ENCODE data around the gene TTI1. TPM values are rescaled to one million over a fixed set of nuclear protein-coding genes. Genes with fewer than 3 reads are reported as not detected.

The TTI1 gene
- polyA plus RNA-seq, 3 donors: 6.4 to 9.1 (median 8.8) TPM

DNA sequence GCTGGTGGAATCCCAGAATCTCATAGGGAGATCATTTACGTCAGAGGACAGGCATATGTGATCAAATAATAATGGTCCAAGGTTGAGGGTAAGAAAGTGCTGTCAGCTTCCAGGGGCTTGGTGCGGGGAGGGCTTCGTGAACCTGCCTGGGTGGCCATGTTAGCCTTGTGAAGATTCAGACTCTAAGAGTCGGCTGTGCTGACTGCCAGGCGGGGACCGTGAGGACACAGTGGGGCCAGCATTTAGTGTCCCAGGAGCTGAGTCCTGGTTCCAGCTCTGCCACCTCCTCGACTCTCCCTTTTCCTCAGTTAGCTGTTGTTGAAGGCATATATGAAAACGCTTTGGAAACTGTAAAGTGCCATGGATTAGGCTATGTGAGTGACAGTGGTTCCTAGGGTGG is 96.8 kb downstream of the TTI1 start:
- Mint-ChIP-seq H3K4me3 (no peak overlapping the region), H3K9me3 (no peaks in the 10 kb centered on the region), H3K27me3 (ENCODE audit: low read depth in 3 of 3) (peaks cover 2 to 6% (median 4%) of the 10 kb centered on the region in 3 donors), H3K4me1 (no peaks in the 10 kb centered on the region), H3K36me3 (no peaks in the 10 kb centered on the region), H3K27ac (no peak overlapping the region)
- no peak for DNase-seq
- Histone ChIP-seq H3K79me2 (ENCODE audit: insufficient read depth, low read length) (no peaks in the 10 kb centered on the region), H3K4me2 (replicated peaks; ENCODE audit: extremely low read depth, low read length, poor library complexity, severe bottlenecking) (no peak overlapping the region), H3K27ac (ENCODE audit: low read depth in 1 of 2, low read length in 2 of 2) (no peak overlapping the region), H3K9ac (ENCODE audit: insufficient read depth, low read length, poor library complexity, severe bottlenecking) (no peak overlapping the region), H3K27me3 (ENCODE audit: control insufficient read depth in 2 of 2, insufficient read depth in 2 of 2, low read length in 2 of 2) (no peaks in the 10 kb centered on the region), H3K4me3 (replicated peaks in 1 of 3; ENCODE audit: low read depth in 2 of 3, low read length in 3 of 3) (no peak overlapping the region), H3K9me3 (replicated peaks in 1 of 2; ENCODE audit: control insufficient read depth in 1 of 2, insufficient read depth in 1 of 2, low read length in 2 of 2) (no peaks in the 10 kb centered on the region), H2AFZ (ENCODE audit: insufficient read depth, low read depth, low read length, poor library complexity, severe bottlenecking) (no peak overlapping the region), H3K36me3 (replicated peaks in 1 of 2; ENCODE audit: control insufficient read depth in 1 of 2, insufficient read depth in 2 of 2, low read length in 2 of 2) (no peaks in the 10 kb centered on the region), H4K20me1 (ENCODE audit: insufficient read depth, low read length) (no peaks in the 10 kb centered on the region), H3K4me1 (ENCODE audit: control insufficient read depth in 1 of 2, insufficient read depth in 2 of 2, low read length in 2 of 2) (no peaks in the 10 kb centered on the region)
- 95% methylated on average over 7 of the region's 8 CpGs for WGBS (ENCODE audit: insufficient coverage)
- intact Hi-C loops (cut with micrococcal nuclease): no loop called here
- TF ChIP-seq, protein P1, sequence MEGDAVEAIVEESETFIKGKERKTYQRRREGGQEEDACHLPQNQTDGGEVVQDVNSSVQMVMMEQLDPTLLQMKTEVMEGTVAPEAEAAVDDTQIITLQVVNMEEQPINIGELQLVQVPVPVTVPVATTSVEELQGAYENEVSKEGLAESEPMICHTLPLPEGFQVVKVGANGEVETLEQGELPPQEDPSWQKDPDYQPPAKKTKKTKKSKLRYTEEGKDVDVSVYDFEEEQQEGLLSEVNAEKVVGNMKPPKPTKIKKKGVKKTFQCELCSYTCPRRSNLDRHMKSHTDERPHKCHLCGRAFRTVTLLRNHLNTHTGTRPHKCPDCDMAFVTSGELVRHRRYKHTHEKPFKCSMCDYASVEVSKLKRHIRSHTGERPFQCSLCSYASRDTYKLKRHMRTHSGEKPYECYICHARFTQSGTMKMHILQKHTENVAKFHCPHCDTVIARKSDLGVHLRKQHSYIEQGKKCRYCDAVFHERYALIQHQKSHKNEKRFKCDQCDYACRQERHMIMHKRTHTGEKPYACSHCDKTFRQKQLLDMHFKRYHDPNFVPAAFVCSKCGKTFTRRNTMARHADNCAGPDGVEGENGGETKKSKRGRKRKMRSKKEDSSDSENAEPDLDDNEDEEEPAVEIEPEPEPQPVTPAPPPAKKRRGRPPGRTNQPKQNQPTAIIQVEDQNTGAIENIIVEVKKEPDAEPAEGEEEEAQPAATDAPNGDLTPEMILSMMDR (IDR thresholded peaks at IDR 0.05): no peak

GRCh38 chr20:37936041-37936440 is 97.2 kb downstream of the TTI1 start:
- H3K9ac ChIP-seq (ENCODE audit: insufficient read depth, low read length, poor library complexity, severe bottlenecking): no peak overlapping the region
- Mint-ChIP-seq H3K27ac (no peak overlapping the region), H3K36me3 (no peaks in the 10 kb centered on the region), H3K4me3 (no peak overlapping the region), H3K9me3 (no peaks in the 10 kb centered on the region), H3K4me1 (no peaks in the 10 kb centered on the region), H3K27me3 (ENCODE audit: low read depth in 3 of 3) (peaks cover 2 to 7% (median 6%) of the 10 kb centered on the region in 3 donors)
- H3K4me2 ChIP-seq (replicated peaks; ENCODE audit: extremely low read depth, low read length, poor library complexity, severe bottlenecking): no peak overlapping the region
- DNase-seq: no peak
- H3K79me2 ChIP-seq (ENCODE audit: insufficient read depth, low read length): no peaks in the 10 kb centered on the region
- no peak overlapping the region for H3K27ac ChIP-seq (ENCODE audit: low read depth in 1 of 2, low read length in 2 of 2)
- H4K20me1 ChIP-seq (ENCODE audit: insufficient read depth, low read length): no peaks in the 10 kb centered on the region
- no peaks in the 10 kb centered on the region for H3K36me3 ChIP-seq (replicated peaks in 1 of 2; ENCODE audit: control insufficient read depth in 1 of 2, insufficient read depth in 2 of 2, low read length in 2 of 2)
- H3K9me3 ChIP-seq (replicated peaks in 1 of 2; ENCODE audit: control insufficient read depth in 1 of 2, insufficient read depth in 1 of 2, low read length in 2 of 2): no peaks in the 10 kb centered on the region
- H3K27me3 ChIP-seq (ENCODE audit: control insufficient read depth in 2 of 2, insufficient read depth in 2 of 2, low read length in 2 of 2): no peaks in the 10 kb centered on the region
- 94% methylated on average over 10 of the region's 10 CpGs for WGBS (ENCODE audit: insufficient coverage)
- no peaks in the 10 kb centered on the region for H3K4me1 ChIP-seq (ENCODE audit: control insufficient read depth in 1 of 2, insufficient read depth in 2 of 2, low read length in 2 of 2)
- TF ChIP-seq, protein P1 (IDR thresholded peaks at IDR 0.05): no peak
- no peak overlapping the region for H3K4me3 ChIP-seq (replicated peaks in 1 of 3; ENCODE audit: low read depth in 2 of 3, low read length in 3 of 3)
- intact Hi-C loops (cut with micrococcal nuclease): no loop called here
- H2AFZ ChIP-seq (ENCODE audit: insufficient read depth, low read depth, low read length, poor library complexity, severe bottlenecking): no peak overlapping the region
